Dendritic cell treated with granulocyte-macrophage colony-stimulating factor and Interleukin-4, amounts not matched to agents 40 ng/mL and 50 ng/mL, for 4 days (primary cell): ENCODE data around the gene DPP9.
"Not testable (repeated sequence)": the region's sequence is repeated elsewhere in the genome, so short reads cannot be mapped to it uniquely, and the experiment has no call there.

ENCODE experiments used
- H3K27ac Mint-ChIP-seq: one replicate; pipeline ENCODE4 v1.8.0; 2022; ENCODE audit warnings: mild to moderate bottlenecking, mixed read lengths
- H3K27me3 Mint-ChIP-seq: one replicate; pipeline ENCODE4 v1.8.0; 2022; ENCODE audit warnings: mild to moderate bottlenecking, mixed read lengths
- H3K36me3 Mint-ChIP-seq: one replicate; pipeline ENCODE4 v1.8.0; 2022; ENCODE audit warnings: low read depth, mixed read lengths
- H3K4me1 Mint-ChIP-seq: one replicate; pipeline ENCODE4 v1.8.0; 2022; ENCODE audit warnings: low read depth, mixed read lengths
- H3K4me3 Mint-ChIP-seq: one replicate; pipeline ENCODE4 v1.8.0; 2022; ENCODE audit warnings: mild to moderate bottlenecking, moderate library complexity, mixed read lengths
- H3K9me3 Mint-ChIP-seq: one replicate; pipeline ENCODE4 v1.8.0; 2022; ENCODE audit warnings: mixed read lengths
- intact Hi-C: fragments of 100-400 bp; cut with micrococcal nuclease; formaldehyde crosslinking; loops from one replicate; pipeline ENCODE4 v1.15.0; 2022

Gene DPP9

DNA sequence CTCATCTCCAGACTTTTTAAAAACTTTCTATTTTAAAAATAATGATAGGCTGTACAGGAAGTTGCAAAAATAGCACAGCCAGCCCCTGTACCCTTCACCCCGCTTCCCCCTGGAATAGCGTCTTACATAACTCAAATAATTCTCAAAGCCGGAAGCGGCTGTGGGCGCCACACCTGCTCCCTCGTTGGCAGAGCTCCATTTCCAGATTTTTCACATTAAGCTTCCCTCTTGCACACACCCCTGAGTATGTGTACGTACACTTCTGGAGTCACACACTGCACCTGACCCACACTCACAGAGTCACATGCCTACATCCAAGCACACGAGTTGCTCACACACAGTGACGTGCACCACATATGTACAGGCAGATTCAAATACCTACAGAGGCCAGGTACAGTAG is 24.9 kb upstream of the DPP9 start:
- H3K36me3 Mint-ChIP-seq, result no peaks in the 10 kb centered on the region
- H3K4me3 Mint-ChIP-seq, result no peak overlapping the region
- intact Hi-C loops, result no loop called here
- peaks cover 14% of the 10 kb centered on the region for H3K4me1 Mint-ChIP-seq
- H3K27ac Mint-ChIP-seq, result no peak overlapping the region
- peaks cover 36% of the 10 kb centered on the region for H3K27me3 Mint-ChIP-seq
- H3K9me3 Mint-ChIP-seq, result no peaks in the 10 kb centered on the region

DNA sequence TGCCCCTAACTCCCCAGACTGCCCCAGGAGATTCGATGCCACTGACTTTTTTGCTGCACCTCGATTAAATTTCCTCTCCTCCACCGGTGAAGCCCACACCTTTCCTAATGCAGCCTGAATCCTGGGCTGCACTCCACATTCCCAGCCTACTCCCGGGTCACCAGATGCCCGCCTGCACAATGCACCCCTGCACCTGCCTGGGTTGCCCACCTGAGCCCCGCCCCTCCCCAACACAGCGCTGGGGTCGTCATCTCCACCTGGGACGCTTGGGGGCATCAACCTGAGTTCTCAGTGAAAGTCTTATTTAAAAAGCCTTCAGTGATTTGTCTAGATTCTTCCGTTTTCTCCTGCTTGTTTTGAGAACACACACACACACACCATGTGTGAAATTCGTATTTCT is 24.5 kb upstream of the DPP9 start:
- H3K4me3 Mint-ChIP-seq, result no peak overlapping the region
- H3K4me1 Mint-ChIP-seq, result peaks cover 14% of the 10 kb centered on the region
- H3K27me3 Mint-ChIP-seq, result peaks cover 39% of the 10 kb centered on the region
- H3K36me3 Mint-ChIP-seq, result no peaks in the 10 kb centered on the region
- no peak overlapping the region for H3K27ac Mint-ChIP-seq
- no peaks in the 10 kb centered on the region for H3K9me3 Mint-ChIP-seq
- intact Hi-C loops, result no loop called here

DNA sequence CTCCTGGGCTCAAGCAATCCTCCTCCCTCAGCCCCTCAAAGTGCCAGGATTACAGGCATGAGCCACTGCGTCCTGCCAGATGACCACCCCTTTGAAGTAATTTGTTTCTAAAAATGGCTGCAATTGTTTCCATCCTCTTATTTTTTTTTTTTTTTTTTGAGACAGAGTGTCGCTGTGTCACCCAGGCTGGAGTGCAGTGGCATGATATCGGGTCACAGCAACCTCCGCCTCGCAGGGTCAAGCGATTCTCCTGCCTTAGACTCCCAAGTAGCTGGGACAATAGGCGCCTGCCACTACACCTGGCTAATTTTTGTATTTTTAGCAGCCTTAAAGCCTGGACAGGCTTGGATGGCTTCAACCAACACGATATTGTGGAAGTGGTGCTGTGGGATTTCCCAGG is 22.3 kb upstream of the DPP9 start:
- intact Hi-C loops, result no loop called here
- Mint-ChIP-seq H3K27ac (no peak overlapping the region), H3K4me3 (no peak overlapping the region), H3K27me3 (peaks cover 47% of the 10 kb centered on the region), H3K36me3 (no peaks in the 10 kb centered on the region), H3K4me1 (peaks cover 14% of the 10 kb centered on the region), H3K9me3 (no peaks in the 10 kb centered on the region)

DNA sequence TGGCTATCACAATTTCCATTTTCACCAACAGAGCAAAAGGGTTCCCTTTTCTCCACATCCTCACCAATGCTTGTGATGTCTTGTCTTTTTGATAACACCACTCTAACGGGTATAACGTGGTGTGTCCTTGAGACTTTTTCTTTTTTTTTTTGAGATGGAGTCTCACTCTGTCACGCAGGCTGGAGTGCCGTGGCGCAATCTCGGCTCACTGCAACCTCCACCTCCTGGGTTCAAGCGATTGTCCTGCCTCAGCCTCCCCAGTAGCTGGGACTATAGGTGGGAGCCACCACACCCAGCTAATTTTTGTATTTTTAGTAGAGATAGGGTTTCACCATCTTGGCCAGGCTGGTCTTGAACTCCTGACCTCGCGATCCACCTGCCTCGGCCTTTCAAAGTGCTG is 21.5 kb upstream of the DPP9 start:
- Mint-ChIP-seq H3K4me1 (peaks cover 14% of the 10 kb centered on the region), H3K27me3 (peaks cover 50% of the 10 kb centered on the region)
- H3K9me3 Mint-ChIP-seq, intact Hi-C loops, H3K27ac Mint-ChIP-seq, H3K4me3 Mint-ChIP-seq, H3K36me3 Mint-ChIP-seq: not testable (repeated sequence)

DNA sequence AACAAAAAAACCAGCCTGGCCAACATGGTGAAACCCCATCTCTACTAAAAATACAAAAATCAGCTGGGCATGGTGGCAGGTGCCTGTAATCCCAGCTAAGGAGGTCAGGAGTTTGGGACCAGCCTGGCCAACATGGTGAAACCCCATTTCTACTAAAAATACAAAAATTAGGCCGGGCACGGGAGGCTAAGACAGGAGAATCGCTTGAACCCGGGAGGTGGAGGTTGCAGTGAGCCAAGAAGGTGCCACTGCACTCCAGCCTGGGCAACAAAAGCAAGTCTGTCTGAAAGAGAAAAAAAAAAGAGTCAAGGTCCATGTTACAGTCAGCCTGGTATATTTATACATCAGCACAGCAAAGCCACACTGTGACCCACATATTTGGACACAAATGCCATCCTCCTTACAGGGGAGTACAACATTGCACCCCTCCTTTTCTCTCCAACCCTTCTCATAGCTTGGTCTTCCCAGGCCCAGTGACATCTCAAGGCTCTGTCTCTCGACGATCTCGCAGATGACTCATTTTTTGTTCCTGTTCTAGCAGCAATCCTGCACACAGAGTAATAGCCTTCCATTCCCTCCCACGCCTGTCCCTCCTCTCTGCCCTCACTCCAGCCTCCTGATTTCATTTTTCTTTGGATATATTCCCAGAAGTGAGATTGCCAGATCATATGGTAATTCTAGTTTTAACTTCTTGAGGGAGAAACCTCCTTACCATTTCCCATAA is 21.0 kb upstream of the DPP9 start:
- Mint-ChIP-seq H3K9me3 (no peaks in the 10 kb centered on the region), H3K27ac (no peak overlapping the region), H3K36me3 (no peaks in the 10 kb centered on the region), H3K4me3 (no peak overlapping the region), H3K4me1 (peaks cover 14% of the 10 kb centered on the region), H3K27me3 (peaks cover 48% of the 10 kb centered on the region)
- intact Hi-C loops, result no loop called here

DNA sequence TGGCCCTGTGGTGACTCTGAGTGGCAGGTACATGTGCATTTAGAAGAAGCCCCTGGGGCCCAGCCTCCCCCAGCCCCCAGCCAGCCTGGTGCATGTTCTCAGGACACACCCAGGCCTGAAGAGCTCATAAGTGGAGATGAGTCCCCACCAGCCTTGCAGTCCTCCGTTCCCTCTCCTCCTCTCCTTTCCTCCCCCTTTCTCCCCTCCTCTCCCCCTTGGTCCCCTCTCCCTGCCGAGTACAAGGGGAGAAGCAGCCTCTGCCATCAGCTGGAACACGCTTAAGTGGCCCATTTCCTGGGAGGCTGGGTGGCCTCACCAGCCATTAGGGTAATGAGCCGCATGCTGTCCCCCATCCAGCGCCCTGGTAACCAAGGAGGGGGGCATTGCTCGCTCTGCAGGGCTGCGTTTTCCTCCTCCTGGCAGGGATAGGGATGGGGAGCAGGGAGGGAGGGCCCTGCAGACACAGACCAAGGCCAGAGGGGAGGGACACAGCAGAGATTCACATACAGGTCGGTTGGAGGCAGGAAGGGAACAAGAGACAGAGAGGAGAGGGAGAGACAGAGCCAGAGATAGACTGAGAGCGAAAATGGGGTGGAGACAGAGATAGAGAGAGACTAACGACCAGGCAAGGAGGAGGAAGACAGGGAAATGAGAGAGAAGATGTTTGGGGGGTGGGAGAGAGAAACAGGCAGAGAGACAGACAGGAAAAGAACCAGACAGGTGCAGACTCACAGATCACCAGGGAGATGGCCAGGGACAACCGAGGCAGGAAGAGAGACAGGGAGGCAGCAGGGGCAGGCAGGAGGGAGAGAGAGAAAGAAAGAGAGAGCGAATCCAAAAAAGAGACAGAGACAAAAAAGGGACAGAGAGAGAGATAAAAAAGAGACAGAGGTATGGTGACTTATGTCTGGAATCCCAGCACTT is 19.3 kb upstream of the DPP9 start:
- Mint-ChIP-seq H3K9me3 (no peaks in the 10 kb centered on the region), H3K4me3 (no peak overlapping the region), H3K27ac (no peak overlapping the region), H3K4me1 (peaks cover 6% of the 10 kb centered on the region), H3K36me3 (no peaks in the 10 kb centered on the region), H3K27me3 (peaks cover 53% of the 10 kb centered on the region)
- intact Hi-C loops, result no loop called here

DNA sequence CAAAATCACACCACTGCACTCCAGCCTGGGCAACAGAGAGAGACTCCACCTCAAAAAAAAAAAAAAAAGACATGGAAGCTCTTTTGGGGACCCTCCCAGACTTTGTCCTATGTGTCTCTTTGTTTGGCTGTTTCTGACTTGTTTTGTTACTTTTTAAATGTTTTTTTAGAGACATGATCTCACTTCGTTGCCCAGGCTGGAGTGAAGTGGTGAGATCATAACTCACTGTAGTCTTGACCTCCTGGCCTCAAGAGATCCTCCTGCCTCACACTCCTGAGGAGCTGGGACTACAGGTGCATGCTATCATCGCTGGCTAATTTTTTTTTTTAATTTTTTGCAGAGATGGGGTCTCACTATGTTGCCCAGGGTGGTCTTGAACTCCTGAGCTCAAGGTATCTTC is 16.4 kb upstream of the DPP9 start:
- H3K27ac Mint-ChIP-seq, result no peak overlapping the region
- no peak overlapping the region for H3K4me3 Mint-ChIP-seq
- no peaks in the 10 kb centered on the region for H3K36me3 Mint-ChIP-seq
- H3K27me3 Mint-ChIP-seq, result peaks cover 51% of the 10 kb centered on the region
- peaks cover 6% of the 10 kb centered on the region for H3K4me1 Mint-ChIP-seq
- intact Hi-C loops, result no loop called here
- H3K9me3 Mint-ChIP-seq, result no peaks in the 10 kb centered on the region

DNA sequence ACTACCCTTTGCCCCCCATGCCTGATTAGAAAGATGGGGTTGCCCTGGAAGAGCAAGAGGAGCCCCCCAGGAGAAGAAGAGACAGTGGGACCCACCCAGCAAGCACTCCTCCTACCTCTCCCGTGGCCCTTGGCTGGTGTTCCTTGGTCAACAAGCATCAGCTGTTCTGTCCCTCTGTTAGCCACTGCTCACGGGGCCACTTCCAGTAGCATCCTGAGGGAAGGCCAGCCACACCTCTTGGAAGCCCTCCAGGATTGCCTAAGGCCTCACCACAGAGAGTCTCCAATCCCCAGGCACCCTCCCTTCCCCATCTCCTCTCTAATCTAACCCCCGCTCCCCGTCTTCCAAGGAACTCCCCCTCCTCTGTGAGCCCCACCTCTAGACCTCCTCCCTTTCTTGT is 15.1 kb upstream of the DPP9 start:
- Mint-ChIP-seq H3K36me3 (no peaks in the 10 kb centered on the region), H3K9me3 (no peaks in the 10 kb centered on the region), H3K4me3 (no peak overlapping the region), H3K27me3 (peaks cover 59% of the 10 kb centered on the region), H3K4me1 (no peaks in the 10 kb centered on the region), H3K27ac (no peak overlapping the region)
- intact Hi-C loops, result loop anchor here (10.0 kb wide), 1 partner anchor 296 kb away; no protein-coding TSS in a partner anchor

DNA sequence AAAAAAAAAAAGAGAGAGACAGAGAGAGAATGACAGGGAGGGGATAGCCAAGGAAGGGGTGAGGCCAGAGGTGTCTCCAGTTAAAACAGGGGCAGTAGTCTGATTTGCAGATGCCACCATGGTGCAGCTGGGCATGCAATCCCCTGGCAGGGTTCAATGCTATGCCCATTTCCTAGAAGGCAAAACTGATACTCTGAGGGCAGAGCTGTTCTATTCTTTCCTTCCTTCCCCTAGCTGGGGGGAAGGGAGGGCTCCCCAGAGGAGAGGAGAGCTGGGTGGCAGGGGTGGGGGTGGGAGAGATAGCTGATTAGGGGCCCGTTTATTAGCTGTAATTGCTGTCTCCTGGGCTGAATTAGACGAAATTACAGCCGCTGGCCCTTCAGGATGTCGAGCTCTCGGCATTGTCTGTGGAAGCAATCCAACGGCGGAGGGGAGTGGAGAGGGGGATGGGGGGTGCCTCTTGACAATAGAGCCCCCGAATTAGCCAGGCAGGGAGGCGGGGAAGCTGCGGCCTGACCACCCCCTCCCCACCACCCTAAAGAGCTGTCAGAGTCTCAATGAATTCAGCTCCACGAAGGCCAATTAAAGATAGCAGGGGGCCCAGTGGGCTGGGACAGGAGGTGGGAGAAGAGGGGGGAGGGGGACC is 14.4 kb upstream of the DPP9 start:
- H3K9me3 Mint-ChIP-seq, result no peaks in the 10 kb centered on the region
- H3K4me3 Mint-ChIP-seq, result no peak overlapping the region
- no peaks in the 10 kb centered on the region for H3K36me3 Mint-ChIP-seq
- no peak overlapping the region for H3K27ac Mint-ChIP-seq
- no peaks in the 10 kb centered on the region for H3K4me1 Mint-ChIP-seq
- peaks cover 60% of the 10 kb centered on the region for H3K27me3 Mint-ChIP-seq
- intact Hi-C loops, result loop anchor here (10.0 kb wide), 1 partner anchor 297 kb away; no protein-coding TSS in a partner anchor

DNA sequence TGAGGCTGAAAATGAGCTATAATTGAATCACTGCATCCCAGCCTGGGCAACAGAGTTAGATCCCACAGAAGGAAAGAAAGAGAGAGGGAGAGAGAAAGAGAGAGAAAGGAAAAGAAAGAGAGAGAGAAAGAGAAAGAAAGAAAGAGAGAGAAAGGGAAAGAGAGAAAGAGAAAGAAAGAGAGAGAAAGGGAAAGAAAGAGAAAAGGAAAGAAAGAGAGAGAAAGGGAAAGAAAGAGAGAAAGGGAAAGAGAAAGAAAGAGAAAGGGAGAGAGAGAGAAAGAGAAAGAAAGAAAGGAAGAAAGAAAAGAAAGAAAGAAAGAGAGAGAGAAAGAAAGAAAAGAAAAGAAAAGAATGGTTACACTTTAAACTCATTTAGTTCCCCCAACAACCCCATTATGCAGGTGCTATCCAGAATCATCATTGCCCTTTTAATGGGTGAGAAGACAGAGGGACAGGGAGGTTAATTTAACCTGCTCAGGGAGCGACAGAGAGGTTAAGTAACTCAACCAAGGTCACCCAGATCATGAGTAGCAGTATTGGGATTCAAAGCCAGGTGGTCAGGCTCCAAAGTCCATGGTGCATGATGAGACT is 10.2 kb upstream of the DPP9 start:
- H3K36me3 Mint-ChIP-seq, result no peaks in the 10 kb centered on the region
- H3K4me1 Mint-ChIP-seq, result peaks cover 10% of the 10 kb centered on the region
- intact Hi-C loops, result loop anchor here (5.0 to 10.0 kb wide), 2 partner anchors 178 to 301 kb away; no protein-coding TSS in a partner anchor
- H3K9me3 Mint-ChIP-seq, result no peaks in the 10 kb centered on the region
- no peak overlapping the region for H3K27ac Mint-ChIP-seq
- no peak overlapping the region for H3K4me3 Mint-ChIP-seq
- H3K27me3 Mint-ChIP-seq, result peaks cover 43% of the 10 kb centered on the region

DNA sequence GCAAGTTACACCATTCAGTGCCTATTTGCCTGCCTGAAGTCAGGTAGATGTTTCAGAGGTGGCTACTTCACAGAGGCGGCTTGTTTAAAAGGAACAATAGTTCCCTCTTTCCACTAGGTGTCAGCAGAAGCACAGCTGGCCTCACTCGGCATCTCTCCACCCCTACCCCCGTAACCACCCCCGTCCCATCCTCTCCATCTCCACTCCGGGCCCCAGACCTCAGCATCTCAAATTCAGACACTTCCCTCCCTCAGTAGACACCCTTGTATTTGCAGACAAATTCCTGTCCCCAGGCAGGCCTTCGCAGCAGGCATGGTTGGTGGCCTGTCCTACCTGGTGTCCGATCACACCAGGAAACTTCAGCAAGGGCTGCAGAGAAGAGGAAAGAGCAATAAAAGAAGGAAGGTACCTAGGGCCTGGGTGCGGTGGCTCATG is 9.1 kb upstream of the DPP9 start:
- Mint-ChIP-seq H3K9me3 (no peaks in the 10 kb centered on the region), H3K4me3 (no peak overlapping the region), H3K27ac (no peak overlapping the region), H3K36me3 (no peaks in the 10 kb centered on the region), H3K4me1 (peaks cover 15% of the 10 kb centered on the region), H3K27me3 (peaks cover 32% of the 10 kb centered on the region)
- intact Hi-C loops, result loop anchor here (1.0 to 10.0 kb wide), 3 partner anchors 59 to 302 kb away; partner anchors contain the start of gene FEM1A

DNA sequence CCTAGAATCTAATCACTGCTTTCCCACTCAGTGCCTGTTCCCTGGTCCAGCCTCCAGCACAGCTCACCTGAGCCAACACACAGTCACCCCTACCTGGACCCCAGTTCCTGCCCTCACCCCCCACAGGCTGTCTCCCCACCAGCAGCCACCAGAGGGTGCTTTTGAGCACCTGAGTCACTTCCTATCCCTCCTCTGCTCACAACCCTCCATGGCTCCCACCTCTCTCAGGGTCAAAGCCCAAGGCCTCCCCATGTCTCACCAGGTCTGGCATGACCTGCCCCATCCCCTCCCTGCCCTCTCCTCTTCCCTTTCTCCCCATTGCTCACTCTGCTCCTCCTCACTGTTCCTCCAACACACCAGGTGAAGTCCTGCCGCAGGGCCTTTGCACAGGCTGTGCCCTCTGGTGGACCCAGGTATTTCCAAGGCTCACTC is 7.1 kb upstream of the DPP9 start:
- Mint-ChIP-seq H3K4me3 (no peak overlapping the region), H3K4me1 (peaks cover 15% of the 10 kb centered on the region), H3K27ac (no peak overlapping the region), H3K27me3 (peaks cover 20% of the 10 kb centered on the region), H3K9me3 (no peaks in the 10 kb centered on the region), H3K36me3 (no peaks in the 10 kb centered on the region)
- intact Hi-C loops, result loop anchor here (1.0 to 10.0 kb wide), 3 partner anchors 74 to 304 kb away; no protein-coding TSS in a partner anchor

DNA sequence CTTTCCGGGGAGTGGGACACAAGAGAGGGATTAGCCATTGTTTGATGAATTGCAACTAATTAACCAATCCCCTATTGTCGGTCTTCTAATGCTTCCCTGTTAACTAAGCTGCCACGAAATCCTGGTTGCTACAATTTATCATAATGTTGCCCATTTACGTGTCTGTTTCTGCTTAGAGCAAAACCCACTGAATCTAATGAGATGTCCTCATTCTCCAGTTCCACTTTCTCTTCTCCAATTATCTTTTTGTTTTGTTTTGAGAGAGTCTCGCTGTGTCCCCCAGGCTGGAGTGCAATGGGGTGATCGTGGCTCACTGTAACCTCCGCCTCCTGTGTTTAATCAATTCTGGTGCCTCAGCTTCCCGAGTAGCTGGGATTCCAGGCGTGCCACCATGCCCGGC is 5.2 kb upstream of the DPP9 start:
- H3K27me3 Mint-ChIP-seq, result peaks cover 14% of the 10 kb centered on the region
- no peaks in the 10 kb centered on the region for H3K9me3 Mint-ChIP-seq
- H3K27ac Mint-ChIP-seq, result no peak overlapping the region
- H3K36me3 Mint-ChIP-seq, result no peaks in the 10 kb centered on the region
- H3K4me1 Mint-ChIP-seq, result peaks cover 22% of the 10 kb centered on the region
- H3K4me3 Mint-ChIP-seq, result no peak overlapping the region
- intact Hi-C loops, result no loop called here
